Neutrophil (primary cell): ENCODE measurements around the gene C1orf53.

ENCODE experiments used
- H3K27ac ChIP-seq: fragments of 200-600 bp; sonication (generic); 2 replicates; pipeline ENCODE4 v1.5.1; 2016; ENCODE audit warnings: mild to moderate bottlenecking, moderate library complexity
- H3K27me3 ChIP-seq: fragments of 200-600 bp; sonication (generic); 2 replicates; pipeline ENCODE4 v1.6.0; 2016; ENCODE audit warnings: mild to moderate bottlenecking
- H3K36me3 ChIP-seq: fragments of 200-600 bp; sonication (generic); 2 replicates; pipeline ENCODE4 v1.5.1; 2017
- H3K4me1 ChIP-seq, 2 experiments: fragments of 200-600 bp in 1 of 2; sonication (generic) in 1 of 2; 1 replicate in 1 of 2; 2 replicates in 1 of 2; pipeline versions ENCODE4 v1.5.1 to v1.6.1; 2013 to 2016; ENCODE audit warnings: low read depth in 1 of 2, low read length in 1 of 2, mild to moderate bottlenecking in 1 of 2, moderate library complexity in 1 of 2; ENCODE audit not compliant: control insufficient read depth in 1 of 2, insufficient read depth in 1 of 2
- H3K4me3 ChIP-seq, 2 experiments: fragments of 200-600 bp in 1 of 2; sonication (generic) in 1 of 2; 1 replicate in 1 of 2; 2 replicates in 1 of 2; pipeline ENCODE4 v1.5.1; 2013 to 2016; ENCODE audit warnings: low read depth in 1 of 2, low read length in 1 of 2, mild to moderate bottlenecking in 1 of 2, moderate library complexity in 1 of 2
- H3K9me3 ChIP-seq: fragments of 200-600 bp; sonication (generic); 2 replicates; pipeline ENCODE4 v1.5.1; 2016
- TF ChIP-seq, protein P1 (sequence below): fragments of 200-600 bp; sonication (generic); IDR thresholded peaks from 2 replicates; pipeline ENCODE4 v1.5.1; 2016; ENCODE audit warnings: antibody characterized with exemption

C1orf53 gene

DNA sequence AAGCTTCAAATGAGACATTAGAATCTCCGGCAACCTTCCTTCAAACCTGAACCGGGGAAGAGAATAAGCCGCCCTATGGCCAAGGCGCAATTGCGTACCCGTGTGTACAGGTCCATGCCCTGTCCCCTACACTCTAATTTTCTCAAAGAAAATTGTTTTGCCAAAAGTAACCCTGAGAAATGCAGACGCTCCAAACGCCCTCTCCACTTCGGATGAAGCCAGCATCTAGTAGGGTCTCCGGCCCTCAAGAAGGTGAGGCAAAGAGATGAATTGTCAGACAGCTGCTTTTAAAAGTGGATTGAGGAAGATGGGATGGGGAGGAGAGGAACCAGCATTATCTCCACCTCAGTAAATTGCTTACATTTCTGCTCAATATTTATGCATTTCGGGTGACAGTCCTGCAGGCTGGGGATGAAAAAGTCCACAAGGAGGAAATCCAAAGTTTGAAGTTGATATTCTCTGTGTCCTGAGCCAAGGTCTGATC, 14.1 kb downstream of the C1orf53 start:
- peaks cover 100% of the 10 kb centered on the region for H3K27me3 ChIP-seq
- no peak overlapping the region for H3K4me3 ChIP-seq
- TF ChIP-seq, protein P1, sequence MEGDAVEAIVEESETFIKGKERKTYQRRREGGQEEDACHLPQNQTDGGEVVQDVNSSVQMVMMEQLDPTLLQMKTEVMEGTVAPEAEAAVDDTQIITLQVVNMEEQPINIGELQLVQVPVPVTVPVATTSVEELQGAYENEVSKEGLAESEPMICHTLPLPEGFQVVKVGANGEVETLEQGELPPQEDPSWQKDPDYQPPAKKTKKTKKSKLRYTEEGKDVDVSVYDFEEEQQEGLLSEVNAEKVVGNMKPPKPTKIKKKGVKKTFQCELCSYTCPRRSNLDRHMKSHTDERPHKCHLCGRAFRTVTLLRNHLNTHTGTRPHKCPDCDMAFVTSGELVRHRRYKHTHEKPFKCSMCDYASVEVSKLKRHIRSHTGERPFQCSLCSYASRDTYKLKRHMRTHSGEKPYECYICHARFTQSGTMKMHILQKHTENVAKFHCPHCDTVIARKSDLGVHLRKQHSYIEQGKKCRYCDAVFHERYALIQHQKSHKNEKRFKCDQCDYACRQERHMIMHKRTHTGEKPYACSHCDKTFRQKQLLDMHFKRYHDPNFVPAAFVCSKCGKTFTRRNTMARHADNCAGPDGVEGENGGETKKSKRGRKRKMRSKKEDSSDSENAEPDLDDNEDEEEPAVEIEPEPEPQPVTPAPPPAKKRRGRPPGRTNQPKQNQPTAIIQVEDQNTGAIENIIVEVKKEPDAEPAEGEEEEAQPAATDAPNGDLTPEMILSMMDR = no peak
- H3K36me3 ChIP-seq = no peaks in the 10 kb centered on the region
- no peak overlapping the region for H3K27ac ChIP-seq
- H3K4me1 ChIP-seq = peaks cover 67 to 72% of the 10 kb centered on the region in 2 experiments
- H3K9me3 ChIP-seq = no peaks in the 10 kb centered on the region

DNA sequence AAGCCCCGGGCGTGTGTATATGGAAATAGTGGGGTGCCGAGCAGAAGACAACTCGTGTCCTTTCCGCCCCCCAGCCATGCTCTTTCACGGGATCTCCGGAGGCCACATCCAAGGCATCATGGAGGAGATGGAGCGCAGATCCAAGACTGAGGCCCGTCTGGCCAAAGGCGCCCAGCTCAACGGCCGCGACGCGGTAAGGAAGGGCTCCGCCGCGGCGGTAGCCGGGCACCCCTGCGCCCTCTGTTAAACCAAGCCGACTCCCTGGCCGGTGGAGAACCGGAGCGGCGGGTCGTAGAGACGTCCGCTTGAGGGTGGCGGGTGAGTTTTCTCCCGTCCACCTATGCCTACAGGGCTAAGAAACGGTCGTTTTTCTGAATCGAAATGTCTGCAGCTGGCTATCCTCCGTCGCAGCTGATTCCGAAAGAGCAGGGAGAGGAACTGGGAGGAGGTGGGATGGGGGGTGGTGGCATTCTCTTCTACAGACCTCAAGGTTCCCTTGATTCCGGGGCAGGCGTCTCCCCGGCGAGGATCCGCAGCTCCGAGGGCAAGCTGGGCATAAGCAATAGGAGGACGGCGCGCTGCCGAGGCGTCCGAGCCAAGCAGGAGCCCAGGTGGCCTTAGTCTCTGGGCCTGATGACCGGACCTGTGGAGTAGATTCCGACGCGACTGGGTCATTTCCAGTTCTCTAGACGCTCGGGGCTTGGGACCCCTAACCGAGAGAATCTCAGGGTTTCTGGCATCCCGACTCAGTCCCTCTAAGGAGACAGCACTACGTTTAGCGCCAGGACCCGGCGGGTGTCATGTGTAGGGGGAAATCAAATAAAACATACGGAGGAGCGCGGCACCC, 15.6 kb downstream of the C1orf53 start:
- Histone ChIP-seq H3K4me3 (peak overlapping the region; percentile 46 to 55), H3K36me3 (no peaks in the 10 kb centered on the region), H3K4me1 (peaks cover 56 to 60% of the 10 kb centered on the region in 2 experiments), H3K27me3 (peaks cover 100% of the 10 kb centered on the region), H3K9me3 (no peaks in the 10 kb centered on the region), H3K27ac (no peak overlapping the region)
- TF ChIP-seq, protein P1 = no peak

DNA sequence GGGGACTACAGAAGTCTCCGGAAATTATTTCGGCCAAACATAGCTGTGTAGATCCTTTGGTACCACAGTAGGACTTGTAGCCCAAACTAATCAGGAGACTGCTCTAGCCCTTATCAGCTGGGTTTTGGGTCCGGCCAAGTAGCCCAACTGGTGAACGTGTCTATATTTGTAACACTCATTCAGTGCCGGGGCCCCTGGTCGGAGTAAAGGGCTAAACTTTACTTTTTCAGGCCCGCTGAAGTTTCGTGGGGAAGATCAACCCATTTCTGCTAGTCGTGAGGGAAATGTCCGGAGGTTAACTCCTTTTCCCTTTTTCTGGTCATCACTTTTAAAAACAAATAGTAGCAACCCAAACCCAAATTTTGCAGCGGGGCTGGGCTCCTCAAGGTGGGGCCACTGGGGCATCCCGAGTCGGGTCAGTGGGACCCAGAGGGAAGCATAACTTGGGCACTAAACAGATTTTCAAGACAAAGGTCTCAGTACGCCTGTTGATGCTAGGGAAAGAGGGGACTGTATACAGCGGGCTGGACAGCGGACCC, 16.4 kb downstream of the C1orf53 start:
- peak overlapping the region in 1 of 2 experiments; percentile 55 for H3K4me3 ChIP-seq
- H3K27ac ChIP-seq = no peak overlapping the region

DNA sequence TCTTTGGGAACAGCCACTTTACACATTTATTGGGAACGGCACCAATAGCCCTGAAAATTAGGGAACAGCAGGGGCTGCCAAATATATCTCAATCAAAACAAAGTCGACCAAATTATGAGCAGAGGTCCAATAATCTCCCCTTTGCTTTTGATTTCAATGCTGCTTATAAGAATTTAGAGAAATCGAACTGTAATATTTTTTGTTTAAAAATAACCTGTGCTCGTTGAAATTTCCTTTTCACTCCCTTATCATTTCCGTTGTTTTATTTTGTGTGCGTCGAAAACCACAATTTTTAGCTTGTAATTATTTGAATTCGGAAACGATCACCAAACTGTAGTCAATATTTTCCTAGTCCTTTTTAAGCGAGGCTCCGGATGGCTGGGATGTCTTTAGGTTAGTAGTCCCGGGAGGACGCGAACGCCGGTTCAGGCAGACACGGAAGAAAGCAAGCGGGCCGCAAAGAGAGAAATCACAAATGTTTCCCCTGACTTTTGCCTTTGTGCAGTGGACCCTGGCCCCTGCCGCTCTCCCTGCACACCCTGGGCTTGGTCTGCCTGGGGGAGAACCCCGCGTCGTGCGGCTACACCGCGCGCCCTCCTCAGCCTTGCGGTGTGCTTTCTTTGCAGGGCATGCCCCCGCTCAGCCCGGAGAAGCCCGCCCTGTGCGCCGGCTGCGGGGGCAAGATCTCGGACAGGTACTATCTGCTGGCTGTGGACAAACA, 17.1 kb downstream of the C1orf53 start:
- TF ChIP-seq, protein P1 = no peak
- no peak overlapping the region for H3K4me3 ChIP-seq
- H3K9me3 ChIP-seq = no peaks in the 10 kb centered on the region
- H3K36me3 ChIP-seq = no peaks in the 10 kb centered on the region
- H3K27me3 ChIP-seq = peaks cover 100% of the 10 kb centered on the region
- H3K27ac ChIP-seq = no peak overlapping the region
- H3K4me1 ChIP-seq = peaks cover 51 to 53% of the 10 kb centered on the region in 2 experiments

More for the DNA sequence above, 16.4 kb downstream of the C1orf53 start:
- Histone ChIP-seq H3K36me3 (no peaks in the 10 kb centered on the region), H3K4me1 (peaks cover 51 to 53% of the 10 kb centered on the region in 2 experiments), H3K27me3 (peaks cover 100% of the 10 kb centered on the region), H3K9me3 (no peaks in the 10 kb centered on the region)
- TF ChIP-seq, protein P1 = no peak

DNA sequence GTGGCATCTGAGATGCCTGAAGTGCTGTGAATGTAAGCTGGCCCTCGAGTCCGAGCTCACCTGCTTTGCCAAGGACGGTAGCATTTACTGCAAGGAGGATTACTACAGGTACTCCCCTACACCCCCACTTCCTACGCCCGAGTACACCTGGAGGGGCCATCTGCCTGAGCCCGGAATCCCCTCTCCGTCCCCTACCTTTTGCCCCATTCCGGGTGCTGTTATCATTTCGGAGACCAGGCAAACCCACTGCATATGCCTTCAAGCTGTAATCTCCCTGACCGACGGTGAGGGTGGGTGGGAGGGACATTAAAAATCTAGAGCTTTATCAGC, 17.6 kb downstream of the C1orf53 start:
- H3K4me3 ChIP-seq = no peak overlapping the region

More for the DNA sequence above, 17.6 kb downstream of the C1orf53 start:
- peaks cover 100% of the 10 kb centered on the region for H3K27me3 ChIP-seq
- TF ChIP-seq, protein P1 = no peak
- no peaks in the 10 kb centered on the region for H3K9me3 ChIP-seq
- no peak overlapping the region for H3K27ac ChIP-seq
- peaks cover 51 to 53% of the 10 kb centered on the region in 2 experiments for H3K4me1 ChIP-seq
- H3K36me3 ChIP-seq = no peaks in the 10 kb centered on the region
